NB4 (cell line): ENCODE measurements around the gene NAA20.

Experiments used
- DNase-seq: peaks from one replicate; pipeline ENCODE4 v3.0.0; 2010; ENCODE audit warnings: low read depth
- H3K4me3 ChIP-seq: one replicate; pipeline ENCODE4 v1.5.1; 2011; ENCODE audit warnings: mild to moderate bottlenecking, low read depth, low read length, moderate library complexity
- MYC ChIP-seq: IDR thresholded peaks from 2 replicates; pipeline ENCODE4 v1.6.1; 2011; ENCODE audit warnings: low read depth, low read length
- POLR2A ChIP-seq: IDR thresholded peaks from 2 replicates; pipeline ENCODE4 v1.6.1; 2011; ENCODE audit warnings: mild to moderate bottlenecking; ENCODE audit not compliant: insufficient read length; ENCODE audit errors: extremely low read depth
- TF ChIP-seq, protein P1 (sequence below): IDR thresholded peaks from one replicate; pipeline ENCODE4 v1.5.1; 2012; ENCODE audit warnings: low read depth, low read length
- TF ChIP-seq, protein P2 (sequence below): IDR thresholded peaks from 2 replicates; pipeline ENCODE4 v1.6.1; 2011; ENCODE audit warnings: low read depth, low read length

Gene NAA20

GRCh38 chr20:20039752-20040387 lies 22.7 kb downstream of the NAA20 start:
- H3K4me3 ChIP-seq, result no peak overlapping the region

GRCh38 chr20:20051767-20052073 lies 34.6 kb downstream of the NAA20 start:
- DNase-seq, result no peak
- H3K4me3 ChIP-seq, result peak overlapping the region; percentile 96
- TF ChIP-seq POLR2A, result no peak
- TF ChIP-seq, protein P1, sequence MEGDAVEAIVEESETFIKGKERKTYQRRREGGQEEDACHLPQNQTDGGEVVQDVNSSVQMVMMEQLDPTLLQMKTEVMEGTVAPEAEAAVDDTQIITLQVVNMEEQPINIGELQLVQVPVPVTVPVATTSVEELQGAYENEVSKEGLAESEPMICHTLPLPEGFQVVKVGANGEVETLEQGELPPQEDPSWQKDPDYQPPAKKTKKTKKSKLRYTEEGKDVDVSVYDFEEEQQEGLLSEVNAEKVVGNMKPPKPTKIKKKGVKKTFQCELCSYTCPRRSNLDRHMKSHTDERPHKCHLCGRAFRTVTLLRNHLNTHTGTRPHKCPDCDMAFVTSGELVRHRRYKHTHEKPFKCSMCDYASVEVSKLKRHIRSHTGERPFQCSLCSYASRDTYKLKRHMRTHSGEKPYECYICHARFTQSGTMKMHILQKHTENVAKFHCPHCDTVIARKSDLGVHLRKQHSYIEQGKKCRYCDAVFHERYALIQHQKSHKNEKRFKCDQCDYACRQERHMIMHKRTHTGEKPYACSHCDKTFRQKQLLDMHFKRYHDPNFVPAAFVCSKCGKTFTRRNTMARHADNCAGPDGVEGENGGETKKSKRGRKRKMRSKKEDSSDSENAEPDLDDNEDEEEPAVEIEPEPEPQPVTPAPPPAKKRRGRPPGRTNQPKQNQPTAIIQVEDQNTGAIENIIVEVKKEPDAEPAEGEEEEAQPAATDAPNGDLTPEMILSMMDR, result no peak
- TF ChIP-seq MYC, result no peak
- TF ChIP-seq, protein P2, sequence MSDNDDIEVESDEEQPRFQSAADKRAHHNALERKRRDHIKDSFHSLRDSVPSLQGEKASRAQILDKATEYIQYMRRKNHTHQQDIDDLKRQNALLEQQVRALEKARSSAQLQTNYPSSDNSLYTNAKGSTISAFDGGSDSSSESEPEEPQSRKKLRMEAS, result no peak

More at GRCh38 chr20:20039752-20040387, 22.7 kb downstream of the NAA20 start:
- no peak for DNase-seq
- TF ChIP-seq, protein P2, result no peak
- TF ChIP-seq POLR2A (no peak), MYC (no peak)
- TF ChIP-seq, protein P1, result no peak

DNA sequence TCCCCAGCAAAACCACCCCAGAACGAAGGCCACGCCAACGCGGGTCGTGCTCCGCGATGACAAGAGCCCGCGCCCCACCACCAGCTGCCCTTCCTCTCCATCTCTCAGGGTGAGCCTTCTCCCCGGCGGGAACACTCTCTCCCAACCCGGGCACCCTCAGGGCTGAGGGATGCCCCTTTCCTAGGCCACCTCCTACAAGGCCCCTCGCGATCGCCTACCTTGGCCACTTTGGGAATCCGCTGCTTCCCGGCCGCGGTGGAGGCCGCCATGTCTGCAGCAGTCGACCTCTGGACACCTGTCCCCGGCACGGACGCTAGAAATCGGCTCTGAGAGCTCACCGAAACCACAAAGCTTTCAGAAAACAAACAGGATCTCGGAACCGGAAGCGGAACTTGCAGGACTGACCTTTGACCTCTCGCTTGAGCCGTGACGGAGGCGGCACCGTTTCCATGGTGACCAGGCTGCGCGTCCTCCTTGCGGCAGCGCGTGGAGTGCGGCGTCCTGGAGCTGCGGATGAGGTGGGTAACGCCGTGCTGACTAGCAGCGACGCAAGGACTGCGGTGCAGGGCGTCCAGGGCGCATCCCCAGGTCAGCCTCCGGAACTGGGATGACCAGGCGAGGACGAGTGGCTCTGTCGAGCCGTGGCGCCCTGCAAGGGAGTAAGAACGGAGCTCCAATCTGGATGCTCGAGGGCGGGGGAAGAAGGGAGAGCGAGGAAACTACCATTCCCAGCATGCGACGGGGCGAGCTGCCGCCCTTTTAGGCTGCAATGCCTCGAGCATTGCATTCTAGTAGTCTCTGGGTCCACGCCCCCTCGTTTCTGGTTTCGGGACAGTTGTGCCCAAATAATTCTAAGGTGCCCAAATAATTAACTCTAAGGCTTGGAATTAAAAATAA lies 35.2 kb downstream of the NAA20 start, which contains the start of the genes CFAP61 and CRNKL1:
Gene CFAP61 (plus strand): TSS at position 459 of the 897 bp plus-strand sequence. CDS start 4,122 bp downstream, outside the sequence.
Gene CRNKL1 (minus strand): TSS at position 393 of the 897 bp plus-strand sequence. CDS start 124 bp downstream, at position 269.
- peak within 1 kb of the TSS; percentile 96 for H3K4me3 ChIP-seq
- TF ChIP-seq MYC (peak; percentile 68; the same call in 1 of the 2 replicates), POLR2A (peak; percentile 44)
- TF ChIP-seq, protein P1, result no peak
- TF ChIP-seq, protein P2, result peak; percentile 93
- peak; percentile 98 for DNase-seq

DNA sequence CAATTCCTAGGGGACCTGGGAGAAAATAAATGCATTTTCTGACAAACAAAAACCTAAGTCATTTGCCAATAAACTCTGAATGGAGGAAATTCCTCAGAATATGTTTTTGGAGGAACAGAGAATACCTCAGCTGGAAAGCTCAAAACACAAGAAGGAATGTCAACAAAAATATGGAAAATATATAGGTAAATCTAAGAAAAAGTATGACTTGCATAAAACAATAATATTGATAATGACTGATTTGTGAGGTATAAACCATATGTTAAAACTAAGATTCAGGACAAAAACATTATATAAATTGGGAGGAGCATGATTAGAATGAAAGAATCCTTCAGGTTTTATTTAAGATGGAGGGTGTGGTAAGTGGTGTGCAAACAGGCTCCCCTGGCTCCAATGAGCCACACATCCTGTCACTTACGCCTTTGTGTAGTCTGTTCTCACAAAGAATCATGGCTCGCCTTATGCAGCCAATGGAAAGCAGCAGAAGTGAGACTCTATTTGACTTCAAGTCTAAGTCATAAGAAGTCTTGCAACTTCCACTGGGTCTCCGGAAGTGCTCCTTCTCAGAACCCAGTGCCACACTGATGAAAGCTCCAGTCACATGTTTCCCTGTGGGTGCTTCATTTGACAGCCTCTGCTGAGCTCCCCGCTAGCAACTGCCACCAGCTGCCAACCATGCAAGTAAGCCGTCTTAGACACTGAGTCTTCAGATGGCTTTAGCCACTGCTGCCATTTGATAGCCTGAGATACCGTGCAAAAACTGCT lies 43.3 kb downstream of the NAA20 start:
- no peak overlapping the region for H3K4me3 ChIP-seq
- TF ChIP-seq, protein P1, result no peak
- no peak for DNase-seq

DNA sequence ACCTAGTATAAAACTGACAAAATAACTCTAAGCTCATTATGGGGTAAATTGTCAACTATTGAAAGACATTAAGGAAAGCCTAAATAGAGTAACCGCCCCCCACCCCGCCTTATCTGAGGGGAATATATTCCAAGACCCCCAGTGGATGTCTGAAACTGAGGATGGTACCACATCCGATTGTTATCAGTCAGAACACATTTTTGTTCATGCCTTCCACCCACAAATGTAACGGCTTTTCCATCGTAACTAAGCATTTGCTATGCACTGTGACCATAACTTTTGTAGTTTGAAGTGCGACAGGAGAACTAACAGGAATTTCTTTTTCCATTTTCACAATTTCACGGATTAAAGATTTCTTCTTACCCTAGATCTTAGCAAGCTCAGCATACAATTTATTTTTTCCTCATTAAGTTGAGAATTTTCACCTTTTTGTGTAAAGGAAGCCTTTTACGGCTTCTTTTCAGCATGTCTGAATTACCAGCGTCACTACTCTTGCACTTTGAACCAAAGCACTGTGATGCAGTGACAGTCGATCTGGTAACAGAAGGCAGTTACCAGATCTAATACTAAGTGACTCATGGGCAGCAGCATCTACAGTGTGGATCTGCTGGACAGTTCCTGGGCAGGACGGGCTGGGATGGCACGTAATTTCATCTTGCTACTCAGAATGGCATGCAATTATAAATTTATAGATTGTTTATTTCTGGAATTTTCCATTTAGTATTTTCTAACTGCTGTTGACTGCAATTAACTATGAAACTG lies 47.0 kb downstream of the NAA20 start:
- TF ChIP-seq MYC (no peak), POLR2A (no peak)
- TF ChIP-seq, protein P1, result no peak
- TF ChIP-seq, protein P2, result no peak
- no peak overlapping the region for H3K4me3 ChIP-seq
- DNase-seq, result no peak
